ENCODE measurements around the gene CCR6. TPM values are rescaled to one million over a fixed set of nuclear protein-coding genes. Genes with fewer than 3 reads are reported as not detected.

Gene CCR6
- total RNA-seq, 4 donors from 2014 or later, result not detected

DNA sequence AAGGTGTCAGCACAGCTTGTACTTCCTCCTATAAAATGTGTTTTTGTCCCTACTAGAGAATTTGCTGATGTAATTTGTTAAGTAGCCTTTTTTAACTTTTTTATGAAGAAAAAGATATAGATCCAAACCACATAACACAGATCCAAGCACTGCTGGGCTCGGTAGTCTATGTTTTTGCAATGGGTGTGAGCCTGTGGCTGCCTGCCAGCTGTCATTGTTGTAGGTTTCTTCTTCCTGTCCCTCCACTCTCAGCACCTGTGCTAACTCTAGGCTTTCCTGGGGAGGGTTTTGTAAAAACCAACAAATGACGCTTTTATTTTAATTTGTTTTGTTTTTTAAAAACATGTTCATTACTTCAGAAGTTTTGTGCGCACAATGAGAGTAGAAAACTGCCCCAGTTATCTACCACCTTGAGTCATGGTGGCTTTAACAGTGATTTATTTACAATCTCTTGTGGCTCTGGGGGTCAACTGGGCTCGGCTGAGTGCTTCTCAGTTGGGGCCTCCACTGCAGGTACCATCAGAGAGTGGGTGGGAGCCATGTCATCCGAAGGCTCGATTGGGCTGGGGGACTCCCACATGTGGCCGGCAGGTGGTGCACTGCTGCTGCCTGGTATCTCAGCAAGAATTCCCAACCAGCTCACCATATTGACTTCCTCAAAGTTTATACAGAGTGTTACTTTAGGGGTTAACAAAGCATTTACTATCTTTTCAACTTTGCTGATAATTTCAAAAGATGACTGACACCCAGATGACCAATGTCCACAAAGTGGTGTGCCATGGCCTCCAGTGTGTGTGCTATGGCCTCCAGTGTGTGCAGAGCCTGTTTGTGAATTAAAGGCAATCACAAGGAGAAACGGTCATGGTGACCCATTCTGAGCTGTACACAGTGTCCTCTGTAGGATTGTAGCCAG, 3.0 kb upstream of the CCR6 start:
- DNase-seq (no peak), ATAC-seq (no peak)
- Histone ChIP-seq H3K4me3 (no peak overlapping the region), H3K4me1 (no peaks in the 10 kb centered on the region), H3K36me3 (no peaks in the 10 kb centered on the region), H3K9me3 (no peaks in the 10 kb centered on the region), H3K27ac (no peak overlapping the region), H3K27me3 (peaks cover 0 to 3% (median 0%) of the 10 kb centered on the region in 3 donors)
- in situ Hi-C loops (cut with MboI; ENCODE audit: low sequenced_read_pairs in 4 of 4) (no loop called here), intact Hi-C loops (cut with DNase I; ENCODE audit: low total_unique reads) (no loop called here)
- no peak for TF ChIP-seq POLR2A (IDR thresholded peaks at IDR 0.05)
- TF ChIP-seq, protein P1, sequence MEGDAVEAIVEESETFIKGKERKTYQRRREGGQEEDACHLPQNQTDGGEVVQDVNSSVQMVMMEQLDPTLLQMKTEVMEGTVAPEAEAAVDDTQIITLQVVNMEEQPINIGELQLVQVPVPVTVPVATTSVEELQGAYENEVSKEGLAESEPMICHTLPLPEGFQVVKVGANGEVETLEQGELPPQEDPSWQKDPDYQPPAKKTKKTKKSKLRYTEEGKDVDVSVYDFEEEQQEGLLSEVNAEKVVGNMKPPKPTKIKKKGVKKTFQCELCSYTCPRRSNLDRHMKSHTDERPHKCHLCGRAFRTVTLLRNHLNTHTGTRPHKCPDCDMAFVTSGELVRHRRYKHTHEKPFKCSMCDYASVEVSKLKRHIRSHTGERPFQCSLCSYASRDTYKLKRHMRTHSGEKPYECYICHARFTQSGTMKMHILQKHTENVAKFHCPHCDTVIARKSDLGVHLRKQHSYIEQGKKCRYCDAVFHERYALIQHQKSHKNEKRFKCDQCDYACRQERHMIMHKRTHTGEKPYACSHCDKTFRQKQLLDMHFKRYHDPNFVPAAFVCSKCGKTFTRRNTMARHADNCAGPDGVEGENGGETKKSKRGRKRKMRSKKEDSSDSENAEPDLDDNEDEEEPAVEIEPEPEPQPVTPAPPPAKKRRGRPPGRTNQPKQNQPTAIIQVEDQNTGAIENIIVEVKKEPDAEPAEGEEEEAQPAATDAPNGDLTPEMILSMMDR (IDR thresholded peaks at IDR 0.05 in 4 of 5, conservative IDR thresholded peaks at IDR 0.05 in 1 of 5), result no peak

DNA sequence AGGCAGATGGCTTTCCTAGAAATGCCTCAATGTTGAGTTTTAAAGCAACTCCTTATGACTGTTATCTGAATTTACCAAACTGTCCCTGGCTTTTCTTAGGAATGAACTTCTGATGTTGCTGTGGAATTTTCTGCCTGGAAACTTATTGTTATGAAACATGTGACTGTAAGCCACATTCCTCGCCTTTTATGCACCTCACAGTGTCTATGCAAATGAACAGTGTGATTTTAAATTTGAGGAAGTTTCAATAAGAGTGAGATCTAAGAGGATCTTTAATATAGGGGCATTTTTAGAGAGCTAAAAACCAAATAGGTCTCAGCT, 2.4 kb upstream of the CCR6 start:
- Histone ChIP-seq H3K4me1 (no peaks in the 10 kb centered on the region), H3K27ac (no peak overlapping the region), H3K36me3 (no peaks in the 10 kb centered on the region), H3K4me3 (no peak overlapping the region), H3K9me3 (no peaks in the 10 kb centered on the region), H3K27me3 (peaks cover 0 to 3% (median 0%) of the 10 kb centered on the region in 3 donors)
- DNase-seq, result no peak
- TF ChIP-seq, protein P1 (IDR thresholded peaks at IDR 0.05 in 4 of 5, conservative IDR thresholded peaks at IDR 0.05 in 1 of 5), result no peak
- TF ChIP-seq POLR2A (IDR thresholded peaks at IDR 0.05), result no peak
- intact Hi-C loops (cut with DNase I; ENCODE audit: low total_unique reads) (no loop called here), in situ Hi-C loops (cut with MboI; ENCODE audit: low sequenced_read_pairs in 4 of 4) (no loop called here)
- no peak for ATAC-seq

DNA sequence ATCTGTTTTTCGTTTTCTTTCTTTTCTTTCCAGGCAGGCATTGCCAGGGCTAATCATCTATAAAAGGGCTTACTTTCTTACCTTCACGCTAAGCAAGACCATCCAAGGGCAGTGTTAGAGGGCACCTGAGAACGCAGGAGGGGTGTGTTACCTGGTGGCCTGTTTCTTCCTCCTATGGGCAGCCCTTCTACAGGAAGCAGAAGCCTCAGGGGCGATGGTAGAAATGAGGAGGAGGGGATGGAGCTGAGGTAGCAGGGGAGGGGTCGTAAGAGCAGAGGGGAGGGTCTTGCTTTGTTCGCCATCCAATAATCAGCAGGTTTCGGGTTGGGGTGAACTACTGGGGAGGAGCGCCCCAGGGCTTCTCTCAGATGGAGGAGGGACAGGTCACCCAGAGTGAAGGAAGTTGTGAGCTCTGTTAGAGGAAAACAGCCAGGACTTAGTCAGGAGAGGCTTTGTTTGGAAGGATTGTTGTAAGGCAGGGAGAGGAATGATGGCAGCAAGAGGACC, 1.5 kb upstream of the CCR6 start:
- DNase-seq, result no peak
- no peak for TF ChIP-seq POLR2A (IDR thresholded peaks at IDR 0.05)
- TF ChIP-seq, protein P1 (IDR thresholded peaks at IDR 0.05 in 4 of 5, conservative IDR thresholded peaks at IDR 0.05 in 1 of 5), result no peak
- H3K9me3 ChIP-seq, result no peaks in the 10 kb centered on the region
- intact Hi-C loops (cut with DNase I; ENCODE audit: low total_unique reads) (no loop called here), in situ Hi-C loops (cut with MboI; ENCODE audit: low sequenced_read_pairs in 4 of 4) (no loop called here)
- no peak overlapping the region for H3K27ac ChIP-seq
- H3K27me3 ChIP-seq, result peaks cover 0 to 3% (median 0%) of the 10 kb centered on the region in 3 donors
- no peaks in the 10 kb centered on the region for H3K4me1 ChIP-seq
- ATAC-seq, result no peak
- H3K4me3 ChIP-seq, result no peak overlapping the region
- no peaks in the 10 kb centered on the region for H3K36me3 ChIP-seq

DNA sequence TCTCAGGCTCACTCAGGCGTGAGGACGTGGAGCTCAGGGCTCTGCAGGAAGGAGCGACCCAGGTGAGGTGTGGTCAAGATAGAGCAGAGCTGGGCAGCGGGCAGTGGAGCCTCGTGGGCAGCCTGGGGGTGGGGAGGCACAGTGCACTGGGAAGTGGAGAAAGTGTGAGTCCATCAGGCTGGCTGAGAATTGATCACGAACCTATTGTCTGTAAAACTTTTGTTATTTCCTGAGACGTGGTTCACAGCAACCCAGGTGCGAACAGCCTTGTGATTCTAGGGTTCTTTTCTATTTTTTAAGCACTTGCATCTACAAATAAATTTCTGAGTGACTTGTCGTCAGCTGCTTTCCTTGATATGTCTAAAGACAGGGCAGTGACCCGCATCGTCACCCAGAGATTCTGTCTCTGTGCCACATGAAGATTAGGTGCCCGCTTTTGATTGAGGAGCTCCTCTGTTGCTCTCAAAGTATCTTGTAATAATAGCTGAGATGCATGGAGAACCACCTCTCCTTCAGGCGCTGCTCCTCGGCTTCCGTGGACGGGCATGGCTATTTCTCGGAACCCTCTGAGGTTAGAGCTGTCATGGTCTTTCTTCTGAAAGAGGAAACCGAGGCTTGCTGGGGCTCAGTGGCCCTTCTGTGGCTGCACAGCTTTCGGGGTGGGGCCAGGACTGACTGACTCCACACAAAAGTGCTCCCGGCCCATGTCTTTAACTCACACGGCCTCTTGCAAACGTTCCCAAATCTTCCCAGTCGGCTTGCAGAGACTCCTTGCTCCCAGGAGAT, 662 bp upstream of the CCR6 start:
- ATAC-seq, result no peak
- intact Hi-C loops (cut with DNase I; ENCODE audit: low total_unique reads), result no loop called here
- TF ChIP-seq POLR2A (IDR thresholded peaks at IDR 0.05), result no peak
- TF ChIP-seq, protein P1 (IDR thresholded peaks at IDR 0.05 in 4 of 5, conservative IDR thresholded peaks at IDR 0.05 in 1 of 5), result no peak
- H3K27ac ChIP-seq, result no peak overlapping the region
- H3K4me3 ChIP-seq, result no peak overlapping the region
- H3K9me3 ChIP-seq, result no peaks in the 10 kb centered on the region
- peaks cover 0 to 3% (median 0%) of the 10 kb centered on the region in 3 donors for H3K27me3 ChIP-seq
- H3K36me3 ChIP-seq, result no peaks in the 10 kb centered on the region
- in situ Hi-C loops (cut with MboI; ENCODE audit: low sequenced_read_pairs in 4 of 4), result no loop called here
- DNase-seq, result no peak
- no peaks in the 10 kb centered on the region for H3K4me1 ChIP-seq

All from gastrocnemius medialis (tissue), 4 donors.